ENCODE results near the gene URM1.

The URM1 gene

DNA sequence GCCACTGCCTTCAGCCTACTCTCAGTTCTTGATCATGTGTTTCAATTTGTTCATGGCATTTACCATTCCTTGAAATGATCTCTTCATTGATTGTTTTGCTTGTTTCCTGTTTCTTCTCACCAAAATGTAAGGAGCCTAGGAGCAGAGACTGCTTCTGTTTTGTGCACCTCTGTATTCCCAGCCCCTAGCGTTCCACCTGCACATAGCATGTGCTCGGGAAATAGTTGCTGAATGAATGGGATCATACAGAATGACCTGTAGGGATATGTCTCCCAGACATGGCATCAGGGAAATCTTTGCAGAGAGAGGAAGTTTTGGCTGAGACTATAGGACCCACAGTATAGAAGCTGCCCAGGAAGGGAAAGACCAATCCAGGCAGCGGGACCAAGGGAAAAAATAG is 43.3 kb downstream of the URM1 start:
- H3K27me3 ChIP-seq (ENCODE audit: control insufficient read depth in 5 of 5, insufficient read depth in 4 of 5, low read length in 5 of 5) = peaks cover 20 to 34% (median 27%) of the 10 kb centered on the region in 5 donors
- H3K27ac ChIP-seq (ENCODE audit: low read depth, low read length) = no peak overlapping the region
- no peak overlapping the region for H3K9ac ChIP-seq (ENCODE audit: low read length in 5 of 5)
- no peaks in the 10 kb centered on the region for H3K9me3 ChIP-seq (ENCODE audit: control insufficient read depth in 5 of 5, low read length in 5 of 5)
- H3K36me3 ChIP-seq (ENCODE audit: control insufficient read depth in 5 of 5, insufficient read depth in 5 of 5, low read length in 5 of 5) = no peaks in the 10 kb centered on the region
- no peak overlapping the region for H3K4me3 ChIP-seq (ENCODE audit: low read depth in 1 of 5, low read length in 5 of 5)
- H3K4me1 ChIP-seq (ENCODE audit: control insufficient read depth in 5 of 5, insufficient read depth in 5 of 5, low read length in 5 of 5) = peaks cover 5 to 11% (median 7%) of the 10 kb centered on the region in 5 donors

DNA sequence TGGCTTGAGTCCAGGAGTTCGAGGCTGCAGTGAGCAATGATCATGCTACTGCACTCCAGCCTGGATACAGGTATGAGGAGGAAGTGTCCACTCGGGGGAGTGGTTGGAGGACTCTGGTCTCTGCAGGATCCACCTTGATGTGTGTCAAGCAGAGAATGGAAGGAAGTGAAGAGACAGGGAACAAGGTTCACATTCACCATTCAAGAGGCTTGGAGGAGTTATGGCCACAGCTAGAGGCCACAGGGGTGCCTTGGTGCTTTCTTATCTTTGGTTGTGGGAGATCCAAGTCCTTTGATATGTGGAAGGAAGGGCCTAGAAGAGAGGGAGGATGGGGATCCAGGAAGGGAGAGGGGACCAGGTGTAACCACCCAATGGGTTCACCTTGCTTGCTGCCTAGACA is 44.1 kb downstream of the URM1 start:
- Histone ChIP-seq H3K27me3 (ENCODE audit: control insufficient read depth in 5 of 5, insufficient read depth in 4 of 5, low read length in 5 of 5) (peaks cover 16 to 31% (median 26%) of the 10 kb centered on the region in 5 donors), H3K36me3 (ENCODE audit: control insufficient read depth in 5 of 5, insufficient read depth in 5 of 5, low read length in 5 of 5) (no peaks in the 10 kb centered on the region), H3K9ac (ENCODE audit: low read length in 5 of 5) (no peak overlapping the region), H3K9me3 (ENCODE audit: control insufficient read depth in 5 of 5, low read length in 5 of 5) (no peaks in the 10 kb centered on the region), H3K4me1 (ENCODE audit: control insufficient read depth in 5 of 5, insufficient read depth in 5 of 5, low read length in 5 of 5) (peaks cover 5 to 19% (median 14%) of the 10 kb centered on the region in 5 donors), H3K27ac (ENCODE audit: low read depth, low read length) (no peak overlapping the region), H3K4me3 (ENCODE audit: low read depth in 1 of 5, low read length in 5 of 5) (no peak overlapping the region)

DNA sequence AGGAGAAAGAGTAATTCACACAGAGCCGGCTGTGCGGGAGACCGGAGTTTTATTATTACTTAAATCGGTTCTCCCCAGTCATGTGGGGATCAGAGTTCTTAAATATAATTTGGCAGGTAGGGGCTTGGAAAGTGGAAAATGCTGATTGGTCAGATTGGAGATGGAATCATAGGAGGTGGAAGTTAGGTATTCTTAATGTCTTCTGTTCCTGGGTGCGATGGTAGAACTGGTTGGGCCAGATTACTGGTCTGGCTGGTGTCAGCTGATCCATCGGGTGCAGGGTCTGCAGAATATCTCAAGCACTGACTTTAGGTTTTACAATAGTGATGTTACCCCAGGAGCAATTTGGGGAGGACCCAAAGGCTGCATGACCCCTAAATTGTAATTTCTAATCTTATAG is 44.8 kb downstream of the URM1 start:
- H3K4me3 ChIP-seq (ENCODE audit: low read depth in 1 of 5, low read length in 5 of 5) = no peak overlapping the region
- H3K36me3 ChIP-seq (ENCODE audit: control insufficient read depth in 5 of 5, insufficient read depth in 5 of 5, low read length in 5 of 5) = no peaks in the 10 kb centered on the region
- H3K9ac ChIP-seq (ENCODE audit: low read length in 5 of 5) = no peak overlapping the region
- H3K27me3 ChIP-seq (ENCODE audit: control insufficient read depth in 5 of 5, insufficient read depth in 4 of 5, low read length in 5 of 5) = peaks cover 16 to 31% (median 26%) of the 10 kb centered on the region in 5 donors
- H3K4me1 ChIP-seq (ENCODE audit: control insufficient read depth in 5 of 5, insufficient read depth in 5 of 5, low read length in 5 of 5) = peaks cover 5 to 25% (median 17%) of the 10 kb centered on the region in 5 donors
- no peaks in the 10 kb centered on the region for H3K9me3 ChIP-seq (ENCODE audit: control insufficient read depth in 5 of 5, low read length in 5 of 5)
- no peak overlapping the region for H3K27ac ChIP-seq (ENCODE audit: low read depth, low read length)

DNA sequence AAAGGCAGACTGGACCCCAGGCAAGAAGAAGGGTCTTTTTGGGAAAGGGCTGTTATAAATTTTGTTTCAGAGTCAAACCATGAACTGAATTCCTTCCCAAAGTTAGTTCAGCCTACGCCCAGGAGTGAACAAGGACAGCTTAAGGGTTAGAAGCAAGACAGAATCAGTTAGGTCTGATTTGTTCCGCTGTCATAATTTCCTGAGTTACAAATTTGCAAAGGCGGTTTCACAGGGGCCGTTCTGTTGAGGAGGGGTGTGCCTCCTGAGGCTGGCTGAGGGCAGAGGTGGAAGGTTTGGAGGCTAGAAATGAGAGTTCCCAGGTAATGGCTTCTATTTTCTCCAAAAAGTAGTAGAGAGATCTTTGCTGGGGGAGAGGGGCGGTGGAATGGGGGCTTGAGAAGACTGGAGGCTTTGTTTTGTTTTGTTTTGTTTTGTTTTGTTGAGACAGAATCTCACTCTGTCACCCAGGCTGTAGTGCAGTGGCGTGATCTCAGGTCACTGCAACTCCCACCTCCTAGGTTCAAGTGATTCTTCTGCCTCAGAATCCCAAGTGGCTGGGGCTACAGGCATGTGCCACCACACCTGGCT is 45.4 kb downstream of the URM1 start:
- no peaks in the 10 kb centered on the region for H3K9me3 ChIP-seq (ENCODE audit: control insufficient read depth in 5 of 5, low read length in 5 of 5)
- no peak overlapping the region for H3K9ac ChIP-seq (ENCODE audit: low read length in 5 of 5)
- peaks cover 5 to 30% (median 21%) of the 10 kb centered on the region in 5 donors for H3K4me1 ChIP-seq (ENCODE audit: control insufficient read depth in 5 of 5, insufficient read depth in 5 of 5, low read length in 5 of 5)
- H3K36me3 ChIP-seq (ENCODE audit: control insufficient read depth in 5 of 5, insufficient read depth in 5 of 5, low read length in 5 of 5) = no peaks in the 10 kb centered on the region
- peaks cover 16 to 29% (median 26%) of the 10 kb centered on the region in 5 donors for H3K27me3 ChIP-seq (ENCODE audit: control insufficient read depth in 5 of 5, insufficient read depth in 4 of 5, low read length in 5 of 5)
- no peak overlapping the region for H3K4me3 ChIP-seq (ENCODE audit: low read depth in 1 of 5, low read length in 5 of 5)
- H3K27ac ChIP-seq (ENCODE audit: low read depth, low read length) = no peak overlapping the region

DNA sequence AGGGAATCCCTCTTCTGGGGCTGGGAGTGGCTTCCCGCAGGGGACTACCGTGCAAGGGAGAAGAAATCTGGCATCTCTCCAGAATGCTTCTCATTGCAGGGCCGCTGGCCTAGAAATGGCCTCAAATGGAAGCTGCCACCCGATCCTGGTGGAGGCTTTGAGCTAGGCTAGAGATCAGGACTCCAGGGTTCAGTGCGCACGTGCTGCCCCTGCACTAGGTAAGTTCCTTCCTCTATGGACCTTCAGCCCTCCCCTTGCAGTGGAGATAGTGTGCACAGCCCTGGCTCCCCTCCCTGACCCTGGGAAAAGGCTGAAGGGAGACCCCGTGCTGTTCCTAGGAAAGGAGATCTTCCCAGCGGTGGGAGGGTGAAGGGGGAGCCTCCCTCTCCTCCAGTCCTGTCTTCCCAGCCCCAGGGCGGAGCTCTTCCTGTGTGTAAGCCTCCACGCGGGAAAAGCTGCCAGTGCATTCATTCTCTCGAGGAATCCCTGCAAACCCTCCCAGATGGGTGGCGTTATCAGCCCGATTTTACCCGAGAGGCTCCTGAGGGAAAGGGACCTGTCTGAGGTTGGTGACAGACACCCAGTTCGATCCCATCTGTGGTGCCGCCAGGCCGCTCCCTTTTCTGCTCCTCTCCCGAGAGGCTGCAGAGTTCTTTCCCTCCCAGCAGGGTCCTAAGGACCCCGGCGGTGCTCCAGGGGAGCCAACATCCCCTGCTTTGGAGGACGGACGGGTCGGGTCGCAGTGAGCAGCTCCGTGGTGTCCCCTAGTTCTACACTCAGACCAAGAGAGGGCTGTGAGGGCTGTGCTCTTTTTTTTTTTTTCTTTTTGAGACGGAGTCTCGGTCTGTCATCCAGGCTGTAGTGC is 48.1 kb downstream of the URM1 start:
- Histone ChIP-seq H3K9me3 (ENCODE audit: control insufficient read depth in 5 of 5, low read length in 5 of 5) (no peaks in the 10 kb centered on the region), H3K36me3 (ENCODE audit: control insufficient read depth in 5 of 5, insufficient read depth in 5 of 5, low read length in 5 of 5) (peaks cover 0 to 8% (median under 1%) of the 10 kb centered on the region in 5 donors), H3K27ac (ENCODE audit: low read depth, low read length) (no peak overlapping the region), H3K9ac (ENCODE audit: low read length in 5 of 5) (peak overlapping the region; percentile 9 to 73 (median 56)), H3K27me3 (ENCODE audit: control insufficient read depth in 5 of 5, insufficient read depth in 4 of 5, low read length in 5 of 5) (peaks cover 11 to 28% (median 17%) of the 10 kb centered on the region in 5 donors), H3K4me1 (ENCODE audit: control insufficient read depth in 5 of 5, insufficient read depth in 5 of 5, low read length in 5 of 5) (peaks cover 5 to 32% (median 23%) of the 10 kb centered on the region in 5 donors), H3K4me3 (ENCODE audit: low read depth in 1 of 5, low read length in 5 of 5) (peak overlapping the region; percentile 58 to 87 (median 76))

DNA sequence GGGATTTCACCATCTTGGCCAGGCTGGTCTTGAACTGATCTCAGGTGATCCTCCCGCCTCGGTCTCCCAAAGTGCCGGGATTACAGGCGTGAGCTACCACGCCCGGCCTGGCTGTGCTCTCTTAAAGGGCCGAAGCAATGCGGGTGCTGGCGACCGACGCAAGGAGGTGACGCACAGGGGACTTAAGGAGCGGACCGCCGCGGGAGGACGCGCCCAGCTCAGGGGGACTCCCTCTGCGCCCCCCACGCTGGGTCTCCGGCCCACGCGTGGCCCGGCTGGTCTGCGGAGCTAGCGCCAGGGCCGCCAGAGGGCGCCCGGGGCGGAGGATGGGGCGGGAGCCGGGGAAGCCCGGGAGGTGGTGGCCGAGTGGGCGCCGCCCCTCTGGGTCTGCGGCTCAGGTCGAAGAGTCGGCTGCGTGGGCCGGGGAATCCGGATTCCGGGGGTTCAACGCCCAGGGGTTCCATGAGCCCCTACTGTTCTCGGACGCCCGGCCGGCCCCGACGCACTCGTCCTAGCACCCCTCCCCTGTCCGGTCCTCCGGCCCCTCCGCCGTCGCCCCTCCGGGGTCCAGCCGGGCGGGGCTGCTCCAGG is 49.0 kb downstream of the URM1 start:
- peaks cover 3 to 22% (median 12%) of the 10 kb centered on the region in 5 donors for H3K27me3 ChIP-seq (ENCODE audit: control insufficient read depth in 5 of 5, insufficient read depth in 4 of 5, low read length in 5 of 5)
- no peaks in the 10 kb centered on the region for H3K9me3 ChIP-seq (ENCODE audit: control insufficient read depth in 5 of 5, low read length in 5 of 5)
- H3K4me3 ChIP-seq (ENCODE audit: low read depth in 1 of 5, low read length in 5 of 5) = peak overlapping the region; percentile 58 to 87 (median 76)
- H3K4me1 ChIP-seq (ENCODE audit: control insufficient read depth in 5 of 5, insufficient read depth in 5 of 5, low read length in 5 of 5) = peaks cover 5 to 32% (median 23%) of the 10 kb centered on the region in 5 donors
- peak overlapping the region; percentile 62 for H3K27ac ChIP-seq (ENCODE audit: low read depth, low read length)
- peaks cover 0 to 10% (median 3%) of the 10 kb centered on the region in 5 donors for H3K36me3 ChIP-seq (ENCODE audit: control insufficient read depth in 5 of 5, insufficient read depth in 5 of 5, low read length in 5 of 5)
- H3K9ac ChIP-seq (ENCODE audit: low read length in 5 of 5) = peak overlapping the region in 4 of 5 donors; percentile 59 to 73 (median 68)

DNA sequence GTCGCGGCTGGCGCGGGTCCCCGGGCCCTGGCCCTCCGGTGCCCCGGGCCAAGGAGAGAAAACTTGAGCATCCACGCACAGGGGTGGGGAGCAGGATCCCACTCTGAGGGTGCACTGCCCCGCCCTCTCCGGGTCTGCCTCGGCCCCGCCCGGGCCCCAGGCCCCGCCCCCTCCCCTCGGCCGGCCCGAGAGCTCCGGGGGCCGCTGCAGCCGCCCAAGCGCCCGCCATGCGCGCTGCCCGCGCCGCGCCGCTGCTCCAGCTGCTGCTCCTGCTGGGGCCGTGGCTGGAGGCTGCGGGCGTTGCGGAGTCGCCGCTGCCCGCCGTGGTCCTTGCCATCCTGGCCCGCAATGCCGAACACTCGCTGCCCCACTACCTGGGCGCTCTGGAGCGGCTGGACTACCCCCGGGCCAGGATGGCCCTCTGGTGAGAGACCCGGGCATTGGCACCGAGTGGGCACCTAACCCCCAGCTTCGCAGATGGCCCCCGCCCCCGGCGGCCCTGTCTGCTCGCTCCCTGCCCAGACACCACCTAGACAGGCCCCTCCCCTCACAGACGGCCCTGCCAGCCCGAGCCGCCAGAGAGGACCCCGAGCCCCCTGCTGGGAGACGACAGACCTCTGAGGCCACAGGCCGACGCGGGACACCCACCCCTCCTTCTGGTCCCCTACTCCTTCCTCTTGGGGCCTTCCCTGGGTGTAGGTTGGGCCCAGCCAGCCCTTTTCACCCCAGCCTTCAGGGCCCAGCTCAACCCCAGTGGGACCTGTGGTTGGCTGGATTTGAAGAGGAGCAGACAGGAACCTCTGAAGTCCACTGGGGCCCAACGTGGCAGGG is 49.7 kb downstream of the URM1 start, which contains the start of gene CERCAM:
CERCAM (plus strand) TSS at position 207 of the 831 bp plus-strand sequence; CDS start at position 228, 21 bp downstream.
- H3K9ac ChIP-seq (ENCODE audit: low read length in 5 of 5) = peak within 1 kb of the TSS; percentile 56 to 84 (median 68)
- H3K9me3 ChIP-seq (ENCODE audit: control insufficient read depth in 5 of 5, low read length in 5 of 5) = no peaks in the 10 kb centered on the region
- peak within 1 kb of the TSS; percentile 58 to 87 (median 76) for H3K4me3 ChIP-seq (ENCODE audit: low read depth in 1 of 5, low read length in 5 of 5)
- H3K27ac ChIP-seq (ENCODE audit: low read depth, low read length) = peak within 1 kb of the TSS; percentile 62
- H3K27me3 ChIP-seq (ENCODE audit: control insufficient read depth in 5 of 5, insufficient read depth in 4 of 5, low read length in 5 of 5) = peaks cover 0 to 19% (median 9%) of the 10 kb centered on the region in 5 donors
- H3K36me3 ChIP-seq (ENCODE audit: control insufficient read depth in 5 of 5, insufficient read depth in 5 of 5, low read length in 5 of 5) = peaks cover 0 to 10% (median 3%) of the 10 kb centered on the region in 5 donors
- H3K4me1 ChIP-seq (ENCODE audit: control insufficient read depth in 5 of 5, insufficient read depth in 5 of 5, low read length in 5 of 5) = peaks cover 5 to 32% (median 23%) of the 10 kb centered on the region in 5 donors

DNA sequence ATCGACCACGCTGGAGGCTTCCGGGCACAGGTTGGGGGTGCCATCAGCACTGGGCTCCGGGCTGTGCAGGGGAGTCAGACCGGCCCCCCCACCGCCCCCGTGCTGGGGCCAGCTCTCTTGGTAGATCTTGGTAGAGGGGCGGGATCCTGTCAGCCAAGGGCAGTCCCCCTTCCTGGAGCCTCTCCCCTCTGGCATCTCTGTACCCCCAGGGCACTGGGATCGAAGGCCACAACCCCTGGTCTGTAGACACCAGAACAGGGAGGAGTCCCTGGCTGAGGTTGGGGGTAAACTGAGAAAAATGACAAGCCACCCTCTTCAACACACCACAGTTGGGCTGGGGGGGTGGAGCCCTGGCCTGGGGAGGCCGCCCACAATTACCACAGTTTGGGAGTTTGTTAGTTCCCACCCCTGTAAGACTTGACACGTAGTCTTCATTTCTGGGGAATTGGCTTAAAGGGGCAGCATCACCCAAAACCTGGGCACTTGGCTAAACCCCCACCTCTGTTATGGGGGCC is 50.4 kb downstream of the URM1 start:
- H3K27ac ChIP-seq (ENCODE audit: low read depth, low read length) = peak overlapping the region; percentile 50
- H3K4me3 ChIP-seq (ENCODE audit: low read depth in 1 of 5, low read length in 5 of 5) = peak overlapping the region; percentile 57 to 87 (median 76)
- peaks cover 0 to 12% (median 7%) of the 10 kb centered on the region in 5 donors for H3K27me3 ChIP-seq (ENCODE audit: control insufficient read depth in 5 of 5, insufficient read depth in 4 of 5, low read length in 5 of 5)
- H3K36me3 ChIP-seq (ENCODE audit: control insufficient read depth in 5 of 5, insufficient read depth in 5 of 5, low read length in 5 of 5) = peaks cover 0 to 10% (median 3%) of the 10 kb centered on the region in 5 donors
- H3K4me1 ChIP-seq (ENCODE audit: control insufficient read depth in 5 of 5, insufficient read depth in 5 of 5, low read length in 5 of 5) = peaks cover 5 to 32% (median 23%) of the 10 kb centered on the region in 5 donors
- no peaks in the 10 kb centered on the region for H3K9me3 ChIP-seq (ENCODE audit: control insufficient read depth in 5 of 5, low read length in 5 of 5)
- H3K9ac ChIP-seq (ENCODE audit: low read length in 5 of 5) = peak overlapping the region in 4 of 5 donors; percentile 34 to 84 (median 65)
